Measurements from ENCODE around the gene UBXN4.
A peak's percentile ranks its signal among the peaks of the same experiment; 100 is the strongest.
"Not testable (repeated sequence)": the region's sequence is repeated elsewhere in the genome, so short reads cannot be mapped to it uniquely, and the experiment has no call there.

The UBXN4 gene

DNA sequence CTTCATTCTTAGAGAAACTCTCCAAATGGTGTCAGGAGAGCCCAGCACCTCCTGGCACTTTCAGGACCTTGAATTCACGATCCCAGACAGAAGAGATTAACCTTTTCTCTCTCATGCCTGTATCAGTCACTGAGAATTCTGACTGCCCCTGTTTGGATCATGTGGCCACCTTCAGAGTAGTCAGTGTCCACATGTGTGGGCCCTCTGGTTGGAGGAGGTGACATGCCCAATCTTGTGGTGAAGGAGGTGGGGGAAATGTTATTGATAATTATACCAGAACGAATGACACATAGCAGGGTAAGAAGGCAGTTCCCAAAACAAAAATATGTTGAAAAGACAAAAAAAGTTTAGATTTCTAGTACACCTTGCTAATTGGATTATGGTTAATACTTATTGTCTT, 31.7 kb downstream of the UBXN4 start:
- no peak for DNase-seq

- no peak for DNase-seq
Observed at GRCh38 chr2:135773917-135774316, 32.3 kb downstream of the UBXN4 start.

GRCh38 chr2:135775420-135775819, 33.8 kb downstream of the UBXN4 start:
- DNase-seq: no peak

- no peak for DNase-seq
Observed at GRCh38 chr2:135776367-135776766, 34.7 kb downstream of the UBXN4 start.

DNA sequence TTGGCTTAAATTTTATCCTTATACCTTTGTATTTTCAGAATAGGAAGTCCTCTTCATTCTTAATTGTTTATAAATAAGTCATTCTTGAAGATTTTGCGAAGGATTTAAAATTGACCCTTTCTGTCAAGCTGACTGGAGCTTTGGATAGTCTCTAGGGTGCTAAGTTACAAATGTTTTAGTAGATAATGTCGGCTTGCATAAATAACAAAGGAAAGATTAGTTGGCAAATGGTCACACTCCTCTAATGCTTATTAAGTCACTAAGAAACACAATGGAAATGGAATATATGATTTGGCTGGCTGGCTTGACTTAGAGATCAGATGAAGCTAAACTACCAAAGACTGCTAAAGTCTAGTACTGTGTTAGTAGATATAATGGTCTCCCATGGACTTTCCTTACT, 40.6 kb downstream of the UBXN4 start:
- no peak for DNase-seq

- DNase-seq: no peak
Observed at GRCh38 chr2:135783439-135783838, 41.8 kb downstream of the UBXN4 start.

DNA sequence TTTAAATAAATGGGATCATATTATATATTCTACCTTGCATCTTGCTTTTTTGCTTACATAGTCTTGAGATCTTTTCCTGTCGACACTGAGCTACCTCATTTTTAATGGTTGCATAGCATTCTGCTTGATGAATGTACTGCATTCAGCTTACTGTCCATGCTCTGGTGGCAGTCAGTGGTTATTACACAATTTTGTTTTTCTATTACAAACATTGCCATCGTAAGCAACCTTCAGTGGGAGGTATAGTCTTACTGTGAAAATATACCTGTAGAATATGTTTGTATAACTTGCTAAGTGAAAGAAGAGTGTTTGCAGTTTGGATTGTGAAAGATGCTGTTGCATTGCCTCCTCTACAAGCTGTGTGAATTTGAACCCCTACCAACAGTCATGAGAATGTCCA, 43.4 kb downstream of the UBXN4 start:
- DNase-seq: no peak

DNA sequence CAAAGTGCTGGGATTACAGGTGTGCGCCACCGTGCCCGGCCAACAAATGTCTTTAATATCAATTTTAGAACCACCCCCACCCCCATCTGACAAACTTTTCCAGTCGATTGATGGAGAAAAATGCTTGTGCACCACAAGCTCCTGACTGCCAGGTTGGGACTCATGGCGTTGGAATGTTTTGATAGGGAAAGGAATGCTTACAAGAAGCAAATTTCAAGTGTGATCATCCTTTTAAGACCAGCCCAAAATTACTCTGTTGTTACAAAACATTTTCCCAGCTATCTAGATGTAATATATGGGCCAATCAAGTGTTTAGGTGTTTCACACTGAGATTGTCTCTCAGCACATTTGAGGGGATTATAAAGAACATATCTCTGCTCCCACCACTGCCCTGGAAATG, 45.2 kb downstream of the UBXN4 start:
- DNase-seq: no peak

DNA sequence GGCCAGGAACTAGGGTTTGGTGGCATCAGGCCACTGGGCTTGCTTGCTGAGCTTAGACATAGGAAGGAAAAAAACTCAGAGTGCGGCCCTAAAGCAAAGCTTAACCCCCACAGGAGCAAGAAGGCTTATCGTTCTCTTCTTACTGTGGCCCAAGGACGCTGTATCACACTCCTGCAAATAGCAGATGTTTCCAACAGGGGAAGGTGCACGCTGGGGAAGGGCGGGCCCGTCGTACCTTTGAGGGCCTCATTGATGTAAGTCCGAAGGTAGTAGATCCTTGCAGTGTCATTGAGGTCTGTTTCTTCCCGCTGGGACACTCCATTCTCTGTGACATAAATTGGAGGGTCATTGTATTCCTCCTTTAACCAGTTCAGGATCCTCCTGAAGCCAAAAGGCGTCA, 48.8 kb downstream of the UBXN4 start:
- no peak for DNase-seq

- DNase-seq: no peak
Observed at GRCh38 chr2:135791418-135792190, 49.9 kb downstream of the UBXN4 start.

- DNase-seq: no peak
Observed at GRCh38 chr2:135792401-135793150, 50.9 kb downstream of the UBXN4 start.

- not testable (repeated sequence) for DNase-seq
Observed at GRCh38 chr2:135795641-135796040, 54.0 kb downstream of the UBXN4 start.

GRCh38 chr2:135796606-135797005, 55.0 kb downstream of the UBXN4 start:
- no peak for DNase-seq

GRCh38 chr2:135797497-135798274, 56.0 kb downstream of the UBXN4 start:
- DNase-seq: peak; percentile 90

GRCh38 chr2:135798275-135798705, 56.6 kb downstream of the UBXN4 start:
- no peak for DNase-seq

DNA sequence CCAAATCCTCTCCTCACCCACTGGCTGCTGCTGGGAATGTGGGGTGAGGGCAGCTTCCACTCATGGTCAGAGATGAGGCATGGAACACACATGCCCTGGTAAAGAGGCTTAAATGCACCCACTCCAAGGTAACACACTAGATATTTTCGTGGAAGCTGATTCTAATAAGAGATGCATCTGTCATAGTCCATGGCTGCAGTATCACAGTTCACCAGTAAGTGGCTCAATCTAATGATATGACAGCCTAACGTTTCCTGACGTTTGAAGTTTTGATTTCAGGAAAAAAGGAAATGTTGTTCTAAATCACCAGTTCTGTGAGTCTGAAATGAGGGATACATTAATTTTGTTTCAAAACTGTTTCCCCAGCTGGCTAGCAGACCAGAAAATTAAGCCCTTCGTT, 57.1 kb downstream of the UBXN4 start:
- no peak for DNase-seq

DNA sequence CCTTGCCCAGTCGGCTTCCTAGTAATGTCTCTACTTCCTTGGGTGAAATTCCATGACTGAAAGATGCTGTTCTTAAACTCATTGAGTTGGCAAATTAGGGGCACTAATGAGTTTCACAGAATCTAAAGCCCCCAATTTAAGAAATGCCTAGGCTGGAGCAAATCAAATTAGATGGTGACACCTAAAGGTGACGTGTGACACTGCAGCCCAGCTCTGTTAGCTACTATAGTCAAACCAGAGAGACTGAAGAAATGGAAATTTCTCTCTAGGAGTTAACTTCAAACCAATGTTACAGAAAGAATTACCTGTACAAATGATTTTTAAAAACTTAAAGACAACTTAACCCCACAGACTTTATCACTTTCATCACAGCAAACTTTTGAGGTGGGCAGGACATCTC, 58.1 kb downstream of the UBXN4 start:
- DNase-seq: no peak

GRCh38 chr2:135800513-135801460, 59.1 kb downstream of the UBXN4 start:
- no peak for DNase-seq

DNA sequence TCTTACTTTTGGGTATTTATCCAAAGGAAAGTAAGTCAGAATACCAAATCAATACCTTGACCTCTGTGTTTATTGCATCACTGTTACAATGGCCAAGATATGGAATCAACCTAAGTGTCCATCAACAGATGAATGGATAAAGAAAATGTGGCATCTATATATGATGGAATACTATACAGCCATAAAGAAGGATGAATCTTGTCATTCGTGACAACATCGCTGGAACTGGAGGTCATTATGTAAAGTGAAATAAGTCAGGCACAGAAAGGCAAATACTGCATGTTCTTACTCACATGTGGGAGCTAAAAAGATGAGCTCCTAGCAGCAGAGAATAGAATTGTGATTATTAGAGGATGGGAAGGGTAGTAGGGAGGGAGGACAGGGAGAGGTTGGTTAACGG, 60.7 kb downstream of the UBXN4 start:
- DNase-seq: no peak

GRCh38 chr2:135803278-135803677, 61.6 kb downstream of the UBXN4 start:
- DNase-seq: no peak

GRCh38 chr2:135807874-135808273, 66.2 kb downstream of the UBXN4 start:
- not testable (repeated sequence) for DNase-seq

DNA sequence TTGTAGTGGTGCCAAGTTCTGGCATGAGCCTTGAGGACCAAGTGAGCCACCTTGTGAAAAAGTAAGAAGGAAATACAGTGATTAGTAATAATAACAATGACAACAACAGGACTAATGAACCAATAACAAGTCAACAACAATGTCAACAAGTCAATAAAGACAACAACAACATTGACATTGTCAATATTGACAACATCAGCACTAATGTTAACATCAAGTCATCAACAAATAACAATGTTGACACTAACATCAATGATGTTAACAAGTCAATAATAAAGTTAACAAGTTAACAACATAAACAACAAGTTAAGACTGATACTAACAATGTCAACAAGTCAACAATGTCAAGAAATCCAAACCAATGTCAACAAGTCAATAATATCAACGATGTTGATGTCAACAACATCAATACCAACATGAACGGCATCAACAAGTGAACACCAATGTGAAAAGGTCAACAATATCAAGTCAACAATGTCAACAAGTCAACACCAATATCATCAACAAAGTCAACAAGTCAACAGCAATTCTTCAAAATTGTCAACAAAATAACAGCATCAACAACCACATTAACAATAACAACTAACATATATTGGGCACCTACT, 71.4 kb downstream of the UBXN4 start:
- DNase-seq: no peak

Measured in activated CD8-positive, alpha-beta memory T cell treated with anti-CD3 and anti-CD28 coated beads, Interleukin-2, amount 50 U/mL, for 48 hours (primary cell).